SW480 (cell line): Measurements from ENCODE around the gene C19orf33.

Experiments used
- DNase-seq: peaks from one replicate; pipeline ENCODE4 v3.0.0-alpha.2; 2016; ENCODE audit warnings: low spot score

C19orf33 gene

DNA sequence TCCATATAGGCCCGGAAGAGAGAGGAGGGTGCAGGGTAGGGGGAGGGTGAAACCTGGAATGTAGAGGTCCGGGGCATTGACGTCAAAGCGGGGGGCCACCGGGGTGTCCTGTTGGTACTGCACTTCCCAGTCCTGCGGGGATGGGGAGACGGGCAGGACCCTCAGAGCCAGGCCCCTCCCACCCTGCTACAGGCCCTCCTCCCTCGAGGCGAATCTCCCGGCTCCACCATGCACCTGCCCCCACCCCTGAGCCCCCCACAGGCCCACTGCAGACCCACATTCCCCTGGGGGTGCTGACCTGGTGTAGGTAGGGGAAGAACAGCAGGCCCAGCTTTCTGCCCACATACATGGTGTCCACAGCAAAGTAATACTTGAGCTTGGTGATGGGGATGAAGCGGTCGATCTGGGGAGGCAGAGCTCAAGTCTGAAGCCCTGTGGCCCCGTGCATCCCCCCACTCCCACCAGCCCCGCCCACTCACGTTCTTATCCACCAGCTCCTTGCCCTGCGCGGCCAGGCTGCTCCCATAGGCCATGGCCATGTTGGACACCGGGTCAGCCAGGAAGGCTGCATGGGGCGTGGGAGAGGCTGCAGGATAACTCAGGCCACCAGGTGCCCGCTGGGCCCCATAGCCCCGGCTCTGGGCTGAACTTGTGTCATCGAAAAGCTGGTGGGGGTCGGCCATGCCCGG lies 5.0 kb downstream of the C19orf33 start:
- no peak for DNase-seq

DNA sequence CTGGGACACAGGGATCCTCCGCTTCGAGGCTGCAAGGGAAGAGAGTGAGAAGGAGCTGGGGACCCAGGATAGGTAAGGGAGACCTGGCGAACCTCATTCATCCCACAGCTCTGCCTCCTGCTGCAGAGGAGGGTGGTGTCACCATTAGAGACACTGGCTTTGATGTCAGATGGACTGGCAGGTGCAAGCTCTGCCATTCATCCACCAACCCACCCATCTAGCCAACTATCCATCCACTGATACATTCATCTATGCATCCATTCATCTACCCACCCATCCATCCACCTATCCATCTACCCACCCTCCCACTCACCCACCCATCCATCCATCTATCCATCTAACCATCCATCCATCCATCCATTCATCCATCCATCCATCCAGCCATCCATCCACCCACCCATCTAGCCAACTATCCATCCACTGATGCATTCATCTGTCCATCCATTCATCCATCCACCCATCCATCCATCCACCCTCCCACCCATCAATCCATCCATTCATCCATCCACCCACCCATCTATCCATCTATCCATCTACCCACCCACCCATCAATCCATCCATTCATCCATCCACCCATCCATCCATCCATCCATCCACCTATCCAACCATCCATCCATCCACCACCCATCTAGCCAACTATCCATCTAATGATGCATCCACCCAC lies 5.7 kb downstream of the C19orf33 start:
- DNase-seq = no peak

GRCh38 chr19:38310279-38310670 lies 6.2 kb downstream of the C19orf33 start:
- DNase-seq = no peak

DNA sequence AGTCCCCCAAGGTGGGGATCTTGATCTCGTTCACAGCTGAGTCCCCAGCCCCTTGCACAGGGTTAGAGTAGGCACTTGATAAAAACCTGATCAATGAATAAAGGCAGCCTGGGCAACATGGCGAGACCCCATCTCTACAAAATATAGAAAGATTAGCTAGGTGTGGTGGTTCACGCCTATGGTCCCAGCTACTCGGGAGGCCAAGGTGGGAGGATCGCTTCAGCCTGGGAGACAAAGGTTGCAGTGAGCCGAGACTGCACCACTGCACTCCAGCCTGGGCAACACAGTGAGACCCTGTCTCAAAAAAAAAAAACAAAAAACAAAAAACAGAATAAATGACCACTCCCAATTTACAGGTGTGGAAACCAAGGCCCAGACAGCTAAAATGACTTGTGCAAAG lies 6.9 kb downstream of the C19orf33 start:
- no peak for DNase-seq

DNA sequence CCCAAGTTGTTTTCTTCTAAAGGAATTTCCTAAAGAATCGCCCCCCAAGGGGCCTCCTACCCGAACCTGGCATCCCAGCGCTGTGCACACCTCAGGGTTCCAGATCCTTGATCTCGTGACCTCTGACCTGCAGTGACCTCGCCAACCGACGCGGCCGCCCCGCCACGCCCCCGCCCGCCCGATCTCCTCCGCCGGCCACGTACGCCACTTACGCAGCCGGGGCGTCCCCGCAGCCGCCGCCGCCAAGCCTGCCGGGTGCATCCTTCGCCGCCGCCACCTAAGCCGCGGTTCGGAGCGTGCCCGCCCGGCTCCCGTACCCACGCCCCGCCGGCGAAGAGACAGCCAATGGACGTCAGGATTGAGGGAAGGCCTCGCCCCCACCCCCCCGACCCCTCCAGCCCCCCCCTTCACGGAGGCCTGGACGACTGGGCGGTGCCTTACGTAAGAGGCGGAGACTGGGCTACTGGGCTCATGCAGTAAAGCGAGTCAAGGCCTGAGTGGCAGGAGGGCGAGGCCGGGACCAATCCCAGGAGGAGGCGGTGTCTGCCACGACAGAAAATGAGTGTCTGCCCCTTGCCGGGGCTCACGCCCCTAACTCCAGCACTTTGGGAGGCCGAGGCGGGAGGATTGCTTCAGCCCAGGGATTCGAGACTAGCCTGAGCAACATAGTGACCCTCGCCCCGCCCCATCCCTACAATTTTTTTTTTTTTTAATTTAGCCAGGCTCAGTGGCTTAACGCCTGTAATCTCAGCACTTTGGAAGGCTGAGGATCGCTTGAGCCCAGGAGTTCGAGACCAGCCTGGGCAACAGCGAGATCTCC lies 11.8 kb downstream of the C19orf33 start, which contains the start of gene YIF1B:
Gene YIF1B, minus strand, starts transcription at position 291 of the 820 bp plus-strand sequence. Its CDS starts 30 bp downstream, at position 261.
- DNase-seq = peak; percentile 99

GRCh38 chr19:38316477-38317067 lies 12.5 kb downstream of the C19orf33 start:
- no peak for DNase-seq

DNA sequence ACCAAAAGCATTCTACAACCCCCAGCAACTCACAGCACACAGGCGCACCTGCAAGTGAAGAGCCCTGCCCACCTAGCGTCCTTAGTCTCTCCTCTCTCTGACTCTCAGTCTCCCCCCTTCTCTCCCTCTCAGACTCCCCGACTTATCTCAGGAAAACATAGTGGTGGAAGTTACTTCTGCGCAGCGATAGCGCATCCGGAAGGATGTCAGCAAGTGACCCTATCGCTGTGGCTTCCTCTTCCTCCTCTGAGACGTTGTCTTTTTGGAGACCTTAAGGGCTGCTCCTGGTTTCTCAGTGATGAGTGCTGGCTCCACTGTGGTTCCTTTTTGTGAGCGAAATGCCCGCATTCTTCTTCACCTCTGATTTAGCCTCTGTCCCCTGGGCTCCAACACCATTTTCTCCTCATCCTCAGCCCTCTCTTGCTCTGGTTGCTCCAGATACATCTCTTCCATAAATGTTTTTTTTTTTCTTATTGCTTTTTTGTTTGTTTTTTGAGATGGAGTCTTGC lies 13.1 kb downstream of the C19orf33 start:
- no peak for DNase-seq

- DNase-seq = no peak
Observed at GRCh38 chr19:38318660-38319059, 14.6 kb downstream of the C19orf33 start.

- DNase-seq = no peak
Observed at GRCh38 chr19:38319421-38320258, 15.6 kb downstream of the C19orf33 start, which contains the start of gene KCNK6. TSS of gene KCNK6 (plus strand) at chr19:38319845. CDS start at chr19:38319951, 106 bp downstream.

GRCh38 chr19:38320969-38321339 lies 16.9 kb downstream of the C19orf33 start:
- no peak for DNase-seq

GRCh38 chr19:38321646-38322196 lies 17.7 kb downstream of the C19orf33 start:
- no peak for DNase-seq

- DNase-seq = no peak
Observed at GRCh38 chr19:38323291-38323690, 19.2 kb downstream of the C19orf33 start.

DNA sequence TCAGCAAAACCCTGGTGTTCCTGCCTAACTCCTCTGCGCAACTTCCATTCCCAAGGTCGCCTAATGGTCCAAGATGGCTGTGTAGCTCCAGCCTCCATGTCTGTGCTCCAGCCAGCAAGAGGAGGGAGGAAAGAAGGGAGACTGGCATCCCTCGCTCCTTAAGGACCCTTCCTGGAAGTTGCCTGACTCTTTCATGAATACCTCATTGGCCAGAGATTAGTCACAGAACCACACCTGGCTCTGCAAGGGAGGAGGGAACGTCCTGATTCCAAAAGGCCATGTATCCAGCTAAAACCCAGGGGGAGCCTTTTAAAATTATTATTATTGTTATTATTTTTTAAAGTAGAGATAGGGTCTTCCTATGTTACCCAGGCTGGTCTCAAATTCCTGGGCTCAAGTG lies 20.4 kb downstream of the C19orf33 start:
- no peak for DNase-seq

DNA sequence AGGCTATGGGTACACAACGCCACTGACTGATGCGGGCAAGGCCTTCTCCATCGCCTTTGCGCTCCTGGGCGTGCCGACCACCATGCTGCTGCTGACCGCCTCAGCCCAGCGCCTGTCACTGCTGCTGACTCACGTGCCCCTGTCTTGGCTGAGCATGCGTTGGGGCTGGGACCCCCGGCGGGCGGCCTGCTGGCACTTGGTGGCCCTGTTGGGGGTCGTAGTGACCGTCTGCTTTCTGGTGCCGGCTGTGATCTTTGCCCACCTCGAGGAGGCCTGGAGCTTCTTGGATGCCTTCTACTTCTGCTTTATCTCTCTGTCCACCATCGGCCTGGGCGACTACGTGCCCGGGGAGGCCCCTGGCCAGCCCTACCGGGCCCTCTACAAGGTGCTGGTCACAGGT lies 22.5 kb downstream of the C19orf33 start:
- DNase-seq = no peak

GRCh38 chr19:38329651-38330050 lies 25.6 kb downstream of the C19orf33 start:
- no peak for DNase-seq

GRCh38 chr19:38331728-38332127 lies 27.7 kb downstream of the C19orf33 start:
- DNase-seq = no peak

- DNase-seq = no peak
Observed at GRCh38 chr19:38333245-38333644, 29.2 kb downstream of the C19orf33 start.

DNA sequence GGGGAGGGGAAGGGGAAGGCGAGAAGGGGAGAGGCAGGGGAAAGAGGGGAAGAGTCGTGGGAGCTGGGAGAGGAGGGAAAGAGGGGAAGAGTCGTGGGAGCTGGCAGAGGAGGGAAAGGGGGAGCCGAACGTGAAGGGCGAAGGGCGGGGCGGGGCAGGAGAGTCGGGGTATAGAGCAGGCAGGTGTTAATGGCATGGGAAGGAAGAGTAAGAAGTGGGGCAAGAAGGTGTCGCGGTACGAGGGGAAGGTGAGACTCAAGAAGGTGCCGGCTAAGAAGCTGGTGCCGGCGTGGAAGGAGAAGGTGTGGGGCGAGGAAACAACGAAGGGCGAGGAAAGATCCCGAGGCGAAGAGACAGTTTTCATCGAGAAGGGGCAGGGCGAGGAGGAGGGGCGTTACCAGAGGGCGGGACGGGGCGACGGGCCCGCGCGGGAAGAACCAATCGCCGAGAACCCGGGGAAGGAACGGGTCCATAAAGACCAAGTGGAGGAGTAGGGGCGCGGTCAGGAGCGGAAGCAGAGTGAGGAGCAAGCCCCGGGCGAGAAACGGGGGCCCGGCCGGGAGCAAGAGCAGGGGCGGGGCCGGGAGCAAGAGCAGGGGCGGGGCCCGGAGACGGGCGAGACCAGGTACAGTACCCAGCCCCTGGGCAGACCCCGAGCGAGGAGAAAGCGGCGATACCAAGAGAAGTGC lies 32.0 kb downstream of the C19orf33 start:
- peak; percentile 99 for DNase-seq

- peak; percentile 96 for DNase-seq
Observed at GRCh38 chr19:38336638-38337359, 32.7 kb downstream of the C19orf33 start.

DNA sequence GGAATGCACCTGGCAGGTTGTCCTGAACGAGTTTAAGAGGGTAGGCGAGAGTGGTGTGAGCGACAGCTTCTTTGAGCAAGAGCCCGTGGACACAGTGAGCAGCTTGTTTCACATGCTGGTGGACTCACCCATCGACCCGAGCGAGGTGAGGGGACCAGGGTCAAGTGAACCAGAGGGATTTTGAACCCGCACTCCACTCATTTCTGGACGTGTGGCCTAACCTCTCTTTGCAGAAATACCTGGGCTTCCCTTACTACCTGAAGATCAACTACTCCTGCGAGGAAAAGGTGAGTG lies 33.3 kb downstream of the C19orf33 start:
- no peak for DNase-seq
